HCT116 (cell line): ENCODE data around the gene ESRRG. TPM values are rescaled to one million over a fixed set of nuclear protein-coding genes. Genes with fewer than 3 reads are reported as not detected.

Source experiments
- ATAC-seq: fragments of 200-7000 bp; cut with Tn5 transposase; 2 replicates; pipeline ENCODE4 v1.9.1; 2020; ENCODE audit warnings: mild to moderate bottlenecking, moderate library complexity
- BruUV-seq: library from RNA; stranded (reverse); fragments of 400-500 nt; replicated peaks from 2 replicates; lab custom pipeline; 2021; lab: Mats Ljungman, UMichigan
- CTCF ChIA-PET: fragments of 300-600 bp; sonication (Branson Sonifier 250); formaldehyde crosslinking; loops from one replicate; lab custom pipeline; 2021; ENCODE audit warnings: antibody characterized with exemption; lab: Charles Lee
- POLR2A ChIA-PET: fragments of 300-600, 350-600 bp; sonication (Branson Sonifier 250); formaldehyde crosslinking; loops from one replicate; lab custom pipeline; 2021; ENCODE audit warnings: antibody characterized with exemption; lab: Charles Lee
- RAD21 ChIA-PET, 2 experiments: fragments of 300-600 bp; sonication (Branson Sonifier 250); formaldehyde crosslinking; loops; one replicate each; lab custom pipeline; 2023; ENCODE audit warnings: low total read pairs in 2 of 2; ENCODE audit not compliant: uncharacterized antibody in 2 of 2, unreplicated experiment in 2 of 2, low non-redundant PET in 1 of 2; lab: Charles Lee
- DNase-seq: peaks from one replicate; pipeline ENCODE4 v3.0.0-alpha.2; 2010; ENCODE audit warnings: low read depth, low spot score
- H2AFZ ChIP-seq: fragments of 200-600 bp; shearing (Covaris generic), sonication (generic); 2 replicates; pipeline ENCODE4 v1.6.1; 2017; ENCODE audit warnings: low read depth, mixed run types, mixed read lengths, antibody characterized with exemption, low read length; ENCODE audit not compliant: poor library complexity, severe bottlenecking
- H3K27ac ChIP-seq: 2 replicates; pipeline ENCODE4 v1.5.1; 2012; ENCODE audit warnings: low read depth, low read length
- H3K27me3 ChIP-seq: fragments of 200-600 bp; sonication (generic); 2 replicates; pipeline ENCODE4 v1.6.1; 2016; ENCODE audit warnings: mixed run types, low read length, mixed read lengths; ENCODE audit not compliant: insufficient read depth
- H3K36me3 ChIP-seq, 2 experiments: fragments of 200-500 bp in 1 of 2; fragments of 200-600 bp in 1 of 2; sonication (Bioruptor generic) in 1 of 2; sonication (generic) in 1 of 2; 2 replicates each; pipeline versions ENCODE4 v1.5.1 to v1.6.1; 2014 to 2016; ENCODE audit warnings: low read length in 2 of 2, inconsistent platforms in 1 of 2, mixed read lengths in 1 of 2, mixed run types in 1 of 2; ENCODE audit not compliant: insufficient read depth in 2 of 2, control insufficient read depth in 1 of 2
- H3K4me1 ChIP-seq, 2 experiments: fragments of 200-600 bp in 1 of 2; sonication (generic) in 1 of 2; 2 replicates each; pipeline versions ENCODE4 v1.5.1 to v1.6.1; 2012 to 2017; ENCODE audit warnings: low read length in 2 of 2, inconsistent platforms in 1 of 2, mild to moderate bottlenecking in 1 of 2, mixed read lengths in 1 of 2, mixed run types in 1 of 2, moderate library complexity in 1 of 2; ENCODE audit not compliant: insufficient read depth in 2 of 2, control insufficient read depth in 1 of 2
- H3K4me2 ChIP-seq: fragments of 200-600 bp; sonication (generic); 2 replicates; pipeline ENCODE4 v1.6.1; 2017; ENCODE audit warnings: mixed run types, low read length, mixed read lengths
- H3K4me3 ChIP-seq, 2 experiments: fragments of 200-600 bp in 1 of 2; sonication (generic) in 1 of 2; replicated peaks in 1 of 2; 2 replicates each; pipeline ENCODE4 v1.5.1; 2011 to 2016; ENCODE audit warnings: low read length in 2 of 2, control low read depth in 1 of 2, low read depth in 1 of 2, mild to moderate bottlenecking in 1 of 2, mixed read lengths in 1 of 2, mixed run types in 1 of 2
- H3K79me2 ChIP-seq: fragments of 200-600 bp; sonication (generic); 2 replicates; pipeline ENCODE4 v1.6.1; 2017; ENCODE audit warnings: mild to moderate bottlenecking, mixed run types, low read length, moderate library complexity, mixed read lengths; ENCODE audit not compliant: insufficient read depth
- H3K9ac ChIP-seq: fragments of 200-600 bp; sonication (generic); 2 replicates; pipeline ENCODE4 v1.6.1; 2016; ENCODE audit warnings: low read length, mixed read lengths
- H3K9me2 ChIP-seq: fragments of 200-600 bp; sonication (generic), shearing (Covaris generic); 2 replicates; pipeline ENCODE4 v1.6.1; 2017; ENCODE audit warnings: mixed run types, mild to moderate bottlenecking, moderate library complexity; ENCODE audit not compliant: insufficient read depth
- H3K9me3 ChIP-seq, 2 experiments: fragments of 200-500 bp in 1 of 2; fragments of 200-600 bp in 1 of 2; sonication (Bioruptor generic) in 1 of 2; sonication (generic) in 1 of 2; 2 replicates each; pipeline ENCODE4 v1.6.1; 2014 to 2017; ENCODE audit warnings: low read length in 2 of 2, mixed read lengths in 2 of 2, inconsistent platforms in 1 of 2, low read depth in 1 of 2, mild to moderate bottlenecking in 1 of 2, mixed run types in 1 of 2, moderate library complexity in 1 of 2; ENCODE audit not compliant: control insufficient read depth in 1 of 2, insufficient read depth in 1 of 2
- H4K20me1 ChIP-seq: fragments of 200-600 bp; sonication (generic), shearing (Covaris generic); 2 replicates; pipeline ENCODE4 v1.6.1; 2017; ENCODE audit warnings: mixed run types, mild to moderate bottlenecking, moderate library complexity; ENCODE audit not compliant: insufficient read depth
- CBX3 ChIP-seq: IDR thresholded peaks from 2 replicates; pipeline ENCODE4 v1.6.1; 2012; ENCODE audit warnings: low read depth
- CEBPB ChIP-seq: IDR thresholded peaks from 2 replicates; pipeline ENCODE4 v1.6.1; 2012; ENCODE audit warnings: low read depth
- ELF1 ChIP-seq: IDR thresholded peaks from 2 replicates; pipeline ENCODE4 v1.6.1; 2012; ENCODE audit warnings: low read depth, borderline replicate concordance
- EZH2phosphoT487 ChIP-seq: fragments of 200-600 bp; IDR thresholded peaks from 2 replicates; pipeline ENCODE4 v1.6.1; 2018; ENCODE audit warnings: antibody characterized with exemption, borderline replicate concordance
- JUND ChIP-seq: IDR thresholded peaks from 2 replicates; pipeline ENCODE4 v1.6.1; 2012
- MAX ChIP-seq: IDR thresholded peaks from 2 replicates; pipeline ENCODE4 v1.6.1; 2012
- POLR2A ChIP-seq: IDR thresholded peaks from 2 replicates; pipeline ENCODE4 v1.7.0; 2011; ENCODE audit warnings: borderline replicate concordance; ENCODE audit not compliant: insufficient read depth, insufficient read length; ENCODE audit errors: extremely low read depth
- SIN3A ChIP-seq: IDR thresholded peaks from 2 replicates; pipeline ENCODE4 v1.6.1; 2012; ENCODE audit warnings: low read depth
- SP1 ChIP-seq: IDR thresholded peaks from 2 replicates; pipeline ENCODE4 v1.6.1; 2012; ENCODE audit warnings: low read depth
- SRF ChIP-seq: IDR thresholded peaks from 2 replicates; pipeline ENCODE4 v1.6.1; 2012; ENCODE audit warnings: low read depth
- ZFX ChIP-seq: fragments of 450-650 bp; IDR thresholded peaks from 2 replicates; pipeline ENCODE4 v1.6.1; 2017
- ZNF274 ChIP-seq: fragments of 200-500 bp; sonication (Bioruptor generic); IDR thresholded peaks from 2 replicates; pipeline ENCODE4 v1.6.1; 2014; ENCODE audit warnings: mild to moderate bottlenecking, low read depth, low read length, inconsistent platforms
- intact Hi-C: fragments of 100-400 bp; cut with micrococcal nuclease; formaldehyde crosslinking; loops from 2 replicates; pipeline ENCODE4 v1.10.0; 2022
- total RNA-seq: library from RNA; stranded (reverse); gene quantifications from one replicate; pipeline ENCODE4 v1.2.1, GENCODE V29; 2021; ENCODE audit not compliant: unreplicated experiment
- TF ChIP-seq, protein P1 (sequence below): IDR thresholded peaks from 2 replicates; pipeline ENCODE4 v1.6.1; 2012
- TF ChIP-seq, protein P2 (sequence below), 3 experiments: fragments of 200-600 bp in 1 of 3; sonication (generic) in 1 of 3; IDR thresholded peaks in 2 of 3; conservative IDR thresholded peaks in 1 of 3; 2 replicates each; pipeline ENCODE4 v1.5.1; 2012 to 2017; ENCODE audit warnings: low read depth in 2 of 3, low read length in 2 of 3, antibody characterized with exemption in 1 of 3, borderline replicate concordance in 1 of 3, control low read depth in 1 of 3, mild to moderate bottlenecking in 1 of 3, mixed read lengths in 1 of 3, mixed run types in 1 of 3, moderate library complexity in 1 of 3; ENCODE audit not compliant: insufficient read depth in 1 of 3
- TF ChIP-seq, protein P3 (sequence below): IDR thresholded peaks from 2 replicates; pipeline ENCODE4 v1.6.1; 2011; ENCODE audit warnings: mild to moderate bottlenecking, low read length, moderate library complexity; ENCODE audit not compliant: insufficient replicate concordance; ENCODE audit errors: extremely low read depth
- TF ChIP-seq, protein P4 (sequence below): IDR thresholded peaks from 2 replicates; pipeline ENCODE4 v1.6.1; 2012; ENCODE audit warnings: low read depth

The ESRRG gene
- total RNA-seq, 1 experiment from 2014 or later: not detected

DNA sequence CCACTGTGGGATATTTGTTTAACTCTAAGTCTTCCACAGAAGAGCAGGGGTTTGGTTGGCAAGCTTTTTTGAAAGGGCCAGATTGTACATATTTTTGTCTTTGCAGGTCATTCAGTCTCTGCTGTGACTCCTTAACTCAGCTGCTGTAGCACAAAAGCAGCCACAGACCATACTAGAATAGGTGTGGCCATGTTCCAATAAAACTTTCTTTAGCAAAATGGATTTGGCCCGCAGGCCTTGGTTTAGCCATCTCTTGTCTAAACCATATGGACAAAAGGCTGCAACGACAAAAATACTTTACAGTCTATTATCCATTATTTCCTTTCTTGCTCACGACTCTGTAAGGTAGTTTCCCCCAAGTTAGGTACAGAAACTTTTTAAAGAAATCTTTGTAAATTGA is 60.5 kb downstream of the ESRRG start:
- H4K20me1 ChIP-seq: no peaks in the 10 kb centered on the region
- H3K9ac ChIP-seq: no peak overlapping the region
- H3K79me2 ChIP-seq: no peaks in the 10 kb centered on the region
- RAD21 ChIA-PET: no interaction called here
- no peaks in the 10 kb centered on the region for H3K9me2 ChIP-seq
- CTCF ChIA-PET: no interaction called here
- no peak overlapping the region for H3K4me2 ChIP-seq
- 0 out of 2 replicates have a peak, but pooled peaks cover 2% of the 10 kb centered on the region for H3K27me3 ChIP-seq
- TF ChIP-seq, protein P1, sequence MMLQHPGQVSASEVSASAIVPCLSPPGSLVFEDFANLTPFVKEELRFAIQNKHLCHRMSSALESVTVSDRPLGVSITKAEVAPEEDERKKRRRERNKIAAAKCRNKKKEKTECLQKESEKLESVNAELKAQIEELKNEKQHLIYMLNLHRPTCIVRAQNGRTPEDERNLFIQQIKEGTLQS: no peak
- no peak for TF ChIP-seq EZH2phosphoT487
- TF ChIP-seq SP1: no peak
- TF ChIP-seq, protein P2, sequence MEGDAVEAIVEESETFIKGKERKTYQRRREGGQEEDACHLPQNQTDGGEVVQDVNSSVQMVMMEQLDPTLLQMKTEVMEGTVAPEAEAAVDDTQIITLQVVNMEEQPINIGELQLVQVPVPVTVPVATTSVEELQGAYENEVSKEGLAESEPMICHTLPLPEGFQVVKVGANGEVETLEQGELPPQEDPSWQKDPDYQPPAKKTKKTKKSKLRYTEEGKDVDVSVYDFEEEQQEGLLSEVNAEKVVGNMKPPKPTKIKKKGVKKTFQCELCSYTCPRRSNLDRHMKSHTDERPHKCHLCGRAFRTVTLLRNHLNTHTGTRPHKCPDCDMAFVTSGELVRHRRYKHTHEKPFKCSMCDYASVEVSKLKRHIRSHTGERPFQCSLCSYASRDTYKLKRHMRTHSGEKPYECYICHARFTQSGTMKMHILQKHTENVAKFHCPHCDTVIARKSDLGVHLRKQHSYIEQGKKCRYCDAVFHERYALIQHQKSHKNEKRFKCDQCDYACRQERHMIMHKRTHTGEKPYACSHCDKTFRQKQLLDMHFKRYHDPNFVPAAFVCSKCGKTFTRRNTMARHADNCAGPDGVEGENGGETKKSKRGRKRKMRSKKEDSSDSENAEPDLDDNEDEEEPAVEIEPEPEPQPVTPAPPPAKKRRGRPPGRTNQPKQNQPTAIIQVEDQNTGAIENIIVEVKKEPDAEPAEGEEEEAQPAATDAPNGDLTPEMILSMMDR (IDR thresholded peaks at IDR 0.05 in 2 of 3, conservative IDR thresholded peaks at IDR 0.05 in 1 of 3; ENCODE audit: borderline replicate concordance in 1 of 3, insufficient read depth in 1 of 3, low read depth in 2 of 3, low read length in 2 of 3): no peak
- no peak for TF ChIP-seq ZFX
- TF ChIP-seq SIN3A: no peak
- TF ChIP-seq, protein P3, sequence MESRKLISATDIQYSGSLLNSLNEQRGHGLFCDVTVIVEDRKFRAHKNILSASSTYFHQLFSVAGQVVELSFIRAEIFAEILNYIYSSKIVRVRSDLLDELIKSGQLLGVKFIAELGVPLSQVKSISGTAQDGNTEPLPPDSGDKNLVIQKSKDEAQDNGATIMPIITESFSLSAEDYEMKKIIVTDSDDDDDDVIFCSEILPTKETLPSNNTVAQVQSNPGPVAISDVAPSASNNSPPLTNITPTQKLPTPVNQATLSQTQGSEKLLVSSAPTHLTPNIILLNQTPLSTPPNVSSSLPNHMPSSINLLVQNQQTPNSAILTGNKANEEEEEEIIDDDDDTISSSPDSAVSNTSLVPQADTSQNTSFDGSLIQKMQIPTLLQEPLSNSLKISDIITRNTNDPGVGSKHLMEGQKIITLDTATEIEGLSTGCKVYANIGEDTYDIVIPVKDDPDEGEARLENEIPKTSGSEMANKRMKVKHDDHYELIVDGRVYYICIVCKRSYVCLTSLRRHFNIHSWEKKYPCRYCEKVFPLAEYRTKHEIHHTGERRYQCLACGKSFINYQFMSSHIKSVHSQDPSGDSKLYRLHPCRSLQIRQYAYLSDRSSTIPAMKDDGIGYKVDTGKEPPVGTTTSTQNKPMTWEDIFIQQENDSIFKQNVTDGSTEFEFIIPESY: no peak
- no peak for TF ChIP-seq ELF1
- TF ChIP-seq JUND: no peak
- no peak for TF ChIP-seq CBX3
- no peak for TF ChIP-seq SRF
- TF ChIP-seq CEBPB: no peak
- no peak for TF ChIP-seq POLR2A
- TF ChIP-seq ZNF274: no peak
- TF ChIP-seq, protein P4, sequence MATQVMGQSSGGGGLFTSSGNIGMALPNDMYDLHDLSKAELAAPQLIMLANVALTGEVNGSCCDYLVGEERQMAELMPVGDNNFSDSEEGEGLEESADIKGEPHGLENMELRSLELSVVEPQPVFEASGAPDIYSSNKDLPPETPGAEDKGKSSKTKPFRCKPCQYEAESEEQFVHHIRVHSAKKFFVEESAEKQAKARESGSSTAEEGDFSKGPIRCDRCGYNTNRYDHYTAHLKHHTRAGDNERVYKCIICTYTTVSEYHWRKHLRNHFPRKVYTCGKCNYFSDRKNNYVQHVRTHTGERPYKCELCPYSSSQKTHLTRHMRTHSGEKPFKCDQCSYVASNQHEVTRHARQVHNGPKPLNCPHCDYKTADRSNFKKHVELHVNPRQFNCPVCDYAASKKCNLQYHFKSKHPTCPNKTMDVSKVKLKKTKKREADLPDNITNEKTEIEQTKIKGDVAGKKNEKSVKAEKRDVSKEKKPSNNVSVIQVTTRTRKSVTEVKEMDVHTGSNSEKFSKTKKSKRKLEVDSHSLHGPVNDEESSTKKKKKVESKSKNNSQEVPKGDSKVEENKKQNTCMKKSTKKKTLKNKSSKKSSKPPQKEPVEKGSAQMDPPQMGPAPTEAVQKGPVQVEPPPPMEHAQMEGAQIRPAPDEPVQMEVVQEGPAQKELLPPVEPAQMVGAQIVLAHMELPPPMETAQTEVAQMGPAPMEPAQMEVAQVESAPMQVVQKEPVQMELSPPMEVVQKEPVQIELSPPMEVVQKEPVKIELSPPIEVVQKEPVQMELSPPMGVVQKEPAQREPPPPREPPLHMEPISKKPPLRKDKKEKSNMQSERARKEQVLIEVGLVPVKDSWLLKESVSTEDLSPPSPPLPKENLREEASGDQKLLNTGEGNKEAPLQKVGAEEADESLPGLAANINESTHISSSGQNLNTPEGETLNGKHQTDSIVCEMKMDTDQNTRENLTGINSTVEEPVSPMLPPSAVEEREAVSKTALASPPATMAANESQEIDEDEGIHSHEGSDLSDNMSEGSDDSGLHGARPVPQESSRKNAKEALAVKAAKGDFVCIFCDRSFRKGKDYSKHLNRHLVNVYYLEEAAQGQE: no peak
- no peak for TF ChIP-seq MAX
- no peak overlapping the region for H3K27ac ChIP-seq
- DNase-seq (no peak), ATAC-seq (no peak)
- H3K4me3 ChIP-seq: no peak overlapping the region
- no peak overlapping the region for H2AFZ ChIP-seq
- POLR2A ChIA-PET: no interaction called here
- no peaks in the 10 kb centered on the region for H3K36me3 ChIP-seq
- H3K4me1 ChIP-seq: no peaks in the 10 kb centered on the region
- H3K9me3 ChIP-seq: no peaks in the 10 kb centered on the region; a peak in 2 of 4 replicates
- BruUV-seq: no TSS peak
- intact Hi-C loops: no loop called here
